Neural cell (in vitro differentiated cells): ENCODE data around the gene CNNM2. TPM values are rescaled to one million over a fixed set of nuclear protein-coding genes. Genes with fewer than 3 reads are reported as not detected.
"Not testable (repeated sequence)": the region's sequence is repeated elsewhere in the genome, so short reads cannot be mapped to it uniquely, and the experiment has no call there.

Experiments used
- H2AFZ ChIP-seq: fragments of 200-600, 300-800 bp; sonication (generic), shearing (Covaris generic); 2 replicates; pipeline ENCODE4 v1.6.0; 2014; ENCODE audit warnings: low read depth, mild to moderate bottlenecking, antibody characterized with exemption, low read length, moderate library complexity
- H3F3A ChIP-seq: fragments of 200-600 bp; shearing (Covaris generic); 2 replicates; pipeline ENCODE4 v1.6.1; 2016; ENCODE audit warnings: mild to moderate bottlenecking, moderate library complexity, mixed read lengths, antibody characterized with exemption, low read length; ENCODE audit not compliant: insufficient read depth, poor library complexity, severe bottlenecking
- H3K27ac ChIP-seq: fragments of 200-600, 300-800 bp; sonication (generic), shearing (Covaris generic); 2 replicates; pipeline ENCODE4 v1.5.1; 2014; ENCODE audit warnings: mild to moderate bottlenecking, low read length, moderate library complexity
- H3K27me3 ChIP-seq: fragments of 300-800, 200-600 bp; sonication (generic), shearing (Covaris generic); 2 replicates; pipeline ENCODE4 v1.6.0; 2014; ENCODE audit warnings: mild to moderate bottlenecking, low read depth, low read length, moderate library complexity; ENCODE audit not compliant: insufficient read depth
- H3K36me3 ChIP-seq: fragments of 300-800, 200-600 bp; sonication (generic), shearing (Covaris generic); 2 replicates; pipeline ENCODE4 v1.5.1; 2014; ENCODE audit warnings: mild to moderate bottlenecking, antibody characterized with exemption, low read length, moderate library complexity; ENCODE audit not compliant: insufficient read depth
- H3K4me2 ChIP-seq: fragments of 300-800, 200-600 bp; sonication (generic), shearing (Covaris generic); 2 replicates; pipeline ENCODE4 v1.6.0; 2014; ENCODE audit warnings: mild to moderate bottlenecking, low read length
- H3K4me3 ChIP-seq: fragments of 300-800, 200-600 bp; sonication (generic), shearing (Covaris generic); 2 replicates; pipeline ENCODE4 v1.5.1; 2014; ENCODE audit warnings: mild to moderate bottlenecking, low read length, moderate library complexity
- H3K79me2 ChIP-seq: fragments of 200-600 bp; shearing (Covaris generic); replicated peaks from 2 replicates; pipeline ENCODE4 v1.6.0; 2014; ENCODE audit warnings: mild to moderate bottlenecking, low read length, moderate library complexity; ENCODE audit not compliant: insufficient read depth
- H3K9ac ChIP-seq: fragments of 300-800, 200-600 bp; sonication (generic), shearing (Covaris generic); 2 replicates; pipeline ENCODE4 v1.6.1; 2016; ENCODE audit warnings: mild to moderate bottlenecking, low read length, mixed read lengths
- H3K9me2 ChIP-seq: fragments of 200-600 bp; shearing (Covaris generic); 2 replicates; pipeline ENCODE4 v1.6.1; 2016; ENCODE audit warnings: mild to moderate bottlenecking, low read length, mixed read lengths; ENCODE audit not compliant: insufficient read depth
- H3K9me3 ChIP-seq: fragments of 200-600, 300-800 bp; sonication (generic), shearing (Covaris generic); 2 replicates; pipeline ENCODE4 v1.6.1; 2016; ENCODE audit warnings: mild to moderate bottlenecking, mixed run types, low read length, moderate library complexity, mixed read lengths
- H4K20me1 ChIP-seq: fragments of 200-600 bp; shearing (Covaris generic); 2 replicates; pipeline ENCODE4 v1.6.1; 2016; ENCODE audit warnings: mild to moderate bottlenecking, mixed run types; ENCODE audit not compliant: insufficient read depth
- EP300 ChIP-seq: fragments of 450-650 bp; conservative IDR thresholded peaks from 2 replicates; pipeline ENCODE4 v1.6.1; 2014; ENCODE audit warnings: antibody characterized with exemption, mild to moderate bottlenecking, moderate library complexity; ENCODE audit not compliant: poor library complexity, severe bottlenecking
- EZH2 ChIP-seq: fragments of 200-600, 300-800 bp; shearing (Covaris generic), sonication (generic); IDR thresholded peaks from 2 replicates; pipeline ENCODE4 v1.6.1; 2014; ENCODE audit warnings: antibody characterized with exemption, low read length, borderline replicate concordance, mild to moderate bottlenecking; ENCODE audit not compliant: insufficient read depth, poor library complexity, severe bottlenecking
- MXI1 ChIP-seq: fragments of 450-650 bp; conservative IDR thresholded peaks from 2 replicates; pipeline ENCODE4 v1.6.1; 2014; ENCODE audit warnings: antibody characterized with exemption, mild to moderate bottlenecking; ENCODE audit not compliant: poor library complexity, severe bottlenecking
- POLR2AphosphoS5 ChIP-seq: IDR thresholded peaks from 2 replicates; pipeline ENCODE4 v1.6.1; 2012
- RAD21 ChIP-seq: fragments of 450-650 bp; conservative IDR thresholded peaks from 2 replicates; pipeline ENCODE4 v1.6.1; 2014; ENCODE audit warnings: antibody characterized with exemption, mild to moderate bottlenecking, moderate library complexity
- SMC3 ChIP-seq: fragments of 450-650 bp; conservative IDR thresholded peaks from 2 replicates; pipeline ENCODE4 v1.6.1; 2014; ENCODE audit warnings: antibody characterized with exemption, mild to moderate bottlenecking, moderate library complexity; ENCODE audit not compliant: poor library complexity
- TAF1 ChIP-seq: IDR thresholded peaks from 2 replicates; pipeline ENCODE4 v1.6.1; 2012; ENCODE audit warnings: low read depth
- polyA plus RNA-seq: library from polyadenylated mRNA; depleted of rRNA; stranded (reverse); fragments of >200 nt; gene quantifications from 2 replicates; pipeline ENCODE4 v1.2.3, GENCODE V29; 2014
- TF ChIP-seq, protein P1 (sequence below): IDR thresholded peaks from 2 replicates; pipeline ENCODE4 v1.6.1; 2012; ENCODE audit warnings: borderline replicate concordance

Gene CNNM2
- polyA plus RNA-seq, 1 donor from 2014 or later = 5.0 TPM

- H3K9ac ChIP-seq = no peak overlapping the region
- H3K36me3 ChIP-seq = no peaks in the 10 kb centered on the region
- H3K79me2 ChIP-seq = no peaks in the 10 kb centered on the region
- H3K4me3 ChIP-seq = no peak overlapping the region
- TF ChIP-seq POLR2AphosphoS5 (no peak), RAD21 (no peak), SMC3 (no peak)
- no peaks in the 10 kb centered on the region for H3F3A ChIP-seq
- H3K9me2 ChIP-seq = no peaks in the 10 kb centered on the region
- H3K9me3 ChIP-seq = no peaks in the 10 kb centered on the region
- H4K20me1 ChIP-seq = no peaks in the 10 kb centered on the region
- H2AFZ ChIP-seq = no peak overlapping the region
- H3K27ac ChIP-seq = no peak overlapping the region
- no peak overlapping the region for H3K4me2 ChIP-seq
- no peaks in the 10 kb centered on the region for H3K27me3 ChIP-seq
Measured at GRCh38 chr10:102975483-102976379, 57.6 kb downstream of the CNNM2 start.

GRCh38 chr10:102976380-102976726, 58.3 kb downstream of the CNNM2 start:
- not testable (repeated sequence) for H3K36me3 ChIP-seq, H3K27ac ChIP-seq, H3F3A ChIP-seq, H2AFZ ChIP-seq, H3K9me3 ChIP-seq, H3K79me2 ChIP-seq, H3K9me2 ChIP-seq, H3K4me2 ChIP-seq, H3K27me3 ChIP-seq, H3K9ac ChIP-seq, H4K20me1 ChIP-seq, H3K4me3 ChIP-seq

GRCh38 chr10:102982296-102982695, 64.2 kb downstream of the CNNM2 start:
- H3K36me3 ChIP-seq = no peaks in the 10 kb centered on the region
- H3K4me3 ChIP-seq = no peak overlapping the region
- no peak overlapping the region for H3K4me2 ChIP-seq
- H3K27ac ChIP-seq = no peak overlapping the region
- no peaks in the 10 kb centered on the region for H3K27me3 ChIP-seq
- TF ChIP-seq TAF1 (no peak), EP300 (no peak), EZH2 (no peak), MXI1 (no peak), POLR2AphosphoS5 (no peak)
- TF ChIP-seq, protein P1, sequence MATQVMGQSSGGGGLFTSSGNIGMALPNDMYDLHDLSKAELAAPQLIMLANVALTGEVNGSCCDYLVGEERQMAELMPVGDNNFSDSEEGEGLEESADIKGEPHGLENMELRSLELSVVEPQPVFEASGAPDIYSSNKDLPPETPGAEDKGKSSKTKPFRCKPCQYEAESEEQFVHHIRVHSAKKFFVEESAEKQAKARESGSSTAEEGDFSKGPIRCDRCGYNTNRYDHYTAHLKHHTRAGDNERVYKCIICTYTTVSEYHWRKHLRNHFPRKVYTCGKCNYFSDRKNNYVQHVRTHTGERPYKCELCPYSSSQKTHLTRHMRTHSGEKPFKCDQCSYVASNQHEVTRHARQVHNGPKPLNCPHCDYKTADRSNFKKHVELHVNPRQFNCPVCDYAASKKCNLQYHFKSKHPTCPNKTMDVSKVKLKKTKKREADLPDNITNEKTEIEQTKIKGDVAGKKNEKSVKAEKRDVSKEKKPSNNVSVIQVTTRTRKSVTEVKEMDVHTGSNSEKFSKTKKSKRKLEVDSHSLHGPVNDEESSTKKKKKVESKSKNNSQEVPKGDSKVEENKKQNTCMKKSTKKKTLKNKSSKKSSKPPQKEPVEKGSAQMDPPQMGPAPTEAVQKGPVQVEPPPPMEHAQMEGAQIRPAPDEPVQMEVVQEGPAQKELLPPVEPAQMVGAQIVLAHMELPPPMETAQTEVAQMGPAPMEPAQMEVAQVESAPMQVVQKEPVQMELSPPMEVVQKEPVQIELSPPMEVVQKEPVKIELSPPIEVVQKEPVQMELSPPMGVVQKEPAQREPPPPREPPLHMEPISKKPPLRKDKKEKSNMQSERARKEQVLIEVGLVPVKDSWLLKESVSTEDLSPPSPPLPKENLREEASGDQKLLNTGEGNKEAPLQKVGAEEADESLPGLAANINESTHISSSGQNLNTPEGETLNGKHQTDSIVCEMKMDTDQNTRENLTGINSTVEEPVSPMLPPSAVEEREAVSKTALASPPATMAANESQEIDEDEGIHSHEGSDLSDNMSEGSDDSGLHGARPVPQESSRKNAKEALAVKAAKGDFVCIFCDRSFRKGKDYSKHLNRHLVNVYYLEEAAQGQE = no peak
- no peak overlapping the region for H3K9ac ChIP-seq
- H4K20me1 ChIP-seq = no peaks in the 10 kb centered on the region
- H3K79me2 ChIP-seq = no peaks in the 10 kb centered on the region
- H3K9me3 ChIP-seq = no peaks in the 10 kb centered on the region
- no peaks in the 10 kb centered on the region for H3K9me2 ChIP-seq
- H2AFZ ChIP-seq = no peak overlapping the region
- H3F3A ChIP-seq = no peaks in the 10 kb centered on the region
